ENCODE data around the gene NUP188. TPM values are rescaled to one million over a fixed set of nuclear protein-coding genes. Genes with fewer than 3 reads are reported as not detected.

The NUP188 gene
- total RNA-seq, 1 donor, result 59.2 TPM

DNA sequence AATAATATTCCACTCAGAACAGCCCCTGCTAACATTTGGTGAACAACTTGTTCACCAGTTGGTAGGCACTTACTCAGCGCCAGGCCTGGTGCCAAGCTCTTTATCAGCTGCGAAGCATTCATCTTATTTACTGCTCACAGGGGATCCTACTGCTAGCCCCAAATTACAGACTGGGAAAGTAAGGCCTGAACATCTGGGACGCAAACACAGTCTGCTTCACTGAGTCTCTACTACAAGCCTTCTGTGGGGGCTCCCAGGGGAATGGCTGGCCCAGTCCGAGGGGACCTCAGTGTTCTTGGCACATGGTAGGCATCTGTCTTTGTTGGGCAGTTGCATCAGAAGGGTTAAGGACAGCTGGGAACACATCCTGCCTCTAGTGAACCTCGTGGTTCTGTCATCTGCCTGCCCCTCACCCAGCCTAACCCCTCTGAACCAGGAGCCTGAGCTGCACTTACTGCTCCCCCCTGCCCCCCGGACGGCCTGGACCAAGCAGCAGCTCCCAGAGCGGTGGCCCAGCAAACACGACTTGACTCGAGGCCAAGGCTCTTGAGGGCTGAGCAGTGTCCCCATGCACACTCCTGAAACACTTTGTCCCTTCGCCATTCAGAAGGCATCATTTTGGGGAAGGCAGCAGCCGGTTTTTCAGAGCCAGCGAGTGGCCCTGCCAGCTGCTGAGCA is 27.0 kb upstream of the NUP188 start, which contains the start of gene PHYHD1:
Gene PHYHD1, plus strand, starts transcription at position 602 of the 678 bp plus-strand sequence. CDS start 1,342 bp downstream, outside the sequence.
- TF ChIP-seq, protein P1, sequence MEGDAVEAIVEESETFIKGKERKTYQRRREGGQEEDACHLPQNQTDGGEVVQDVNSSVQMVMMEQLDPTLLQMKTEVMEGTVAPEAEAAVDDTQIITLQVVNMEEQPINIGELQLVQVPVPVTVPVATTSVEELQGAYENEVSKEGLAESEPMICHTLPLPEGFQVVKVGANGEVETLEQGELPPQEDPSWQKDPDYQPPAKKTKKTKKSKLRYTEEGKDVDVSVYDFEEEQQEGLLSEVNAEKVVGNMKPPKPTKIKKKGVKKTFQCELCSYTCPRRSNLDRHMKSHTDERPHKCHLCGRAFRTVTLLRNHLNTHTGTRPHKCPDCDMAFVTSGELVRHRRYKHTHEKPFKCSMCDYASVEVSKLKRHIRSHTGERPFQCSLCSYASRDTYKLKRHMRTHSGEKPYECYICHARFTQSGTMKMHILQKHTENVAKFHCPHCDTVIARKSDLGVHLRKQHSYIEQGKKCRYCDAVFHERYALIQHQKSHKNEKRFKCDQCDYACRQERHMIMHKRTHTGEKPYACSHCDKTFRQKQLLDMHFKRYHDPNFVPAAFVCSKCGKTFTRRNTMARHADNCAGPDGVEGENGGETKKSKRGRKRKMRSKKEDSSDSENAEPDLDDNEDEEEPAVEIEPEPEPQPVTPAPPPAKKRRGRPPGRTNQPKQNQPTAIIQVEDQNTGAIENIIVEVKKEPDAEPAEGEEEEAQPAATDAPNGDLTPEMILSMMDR (IDR thresholded peaks at IDR 0.05; ENCODE audit: insufficient read depth, low read depth, low read length), result no peak
- DNase-seq (ENCODE audit: low read depth), result peak; percentile 81
- H3K4me3 ChIP-seq (ENCODE audit: low read depth, low read length), result peak within 1 kb of the TSS; percentile 72

DNA sequence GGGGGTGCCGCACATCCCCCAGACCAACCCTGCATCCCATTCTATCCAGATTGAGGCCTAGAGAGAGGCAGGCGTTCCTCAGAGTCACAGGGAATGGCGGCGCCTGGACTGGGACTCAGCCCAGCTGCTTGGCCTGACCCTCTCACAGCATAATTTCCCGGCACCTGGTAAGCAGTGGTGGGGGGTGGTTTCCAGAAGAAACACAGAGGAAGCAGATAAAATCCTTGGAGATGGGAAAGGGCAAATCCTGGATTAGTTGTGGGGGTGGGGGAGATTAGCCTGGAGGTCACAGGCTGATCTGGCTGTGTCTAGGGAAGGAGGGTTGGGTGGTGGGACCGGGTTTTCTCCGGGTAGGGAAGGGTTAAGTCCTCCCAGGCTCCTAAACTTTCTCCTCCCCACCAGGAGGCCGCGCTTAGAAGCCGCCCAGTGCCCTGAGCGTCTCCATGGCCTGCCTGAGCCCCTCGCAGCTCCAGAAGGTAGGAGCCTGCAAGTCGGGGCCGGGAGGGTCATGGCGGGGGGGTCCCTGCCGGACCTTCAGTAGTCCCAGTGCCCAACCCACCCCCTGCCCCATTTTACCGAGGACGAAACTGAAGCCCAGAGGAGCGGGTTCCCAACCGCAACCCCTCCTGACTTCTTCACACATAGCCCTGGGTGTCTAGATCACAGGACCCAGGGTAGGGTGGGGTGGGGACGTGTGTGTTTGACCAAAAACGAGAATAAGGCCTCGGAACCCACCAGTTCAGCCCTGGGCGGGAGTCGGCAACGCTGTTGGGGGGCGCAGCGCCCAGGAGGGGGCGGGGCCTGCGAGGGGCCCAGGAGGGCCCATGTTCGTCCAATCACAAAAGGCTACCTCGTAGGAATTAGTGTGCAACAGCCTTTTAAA is 25.4 kb upstream of the NUP188 start:
- TF ChIP-seq, protein P1 (IDR thresholded peaks at IDR 0.05; ENCODE audit: insufficient read depth, low read depth, low read length), result peak; percentile 21
- peak; percentile 97 for DNase-seq (ENCODE audit: low read depth)
- peak overlapping the region; percentile 72 for H3K4me3 ChIP-seq (ENCODE audit: low read depth, low read length)

DNA sequence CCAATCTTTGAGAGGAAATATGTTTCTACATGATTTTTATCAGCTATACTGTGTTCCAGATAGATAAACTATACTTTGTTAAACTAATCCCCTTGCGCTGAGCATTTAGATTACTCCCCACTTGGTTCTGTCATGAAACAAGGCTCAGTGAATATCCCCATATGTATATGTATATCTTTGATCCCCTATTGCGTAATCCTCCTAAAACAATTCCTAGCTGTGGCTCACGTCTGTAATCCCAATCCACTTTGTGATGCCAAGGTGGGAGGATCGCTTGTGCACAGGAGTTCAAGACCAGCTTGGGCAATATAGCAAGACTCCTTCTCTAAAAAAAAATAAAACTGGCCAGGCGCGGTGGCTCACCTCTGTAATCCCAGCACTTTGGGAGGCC is 24.0 kb upstream of the NUP188 start:
- DNase-seq (ENCODE audit: low read depth), result no peak
- no peak overlapping the region for H3K4me3 ChIP-seq (ENCODE audit: low read depth, low read length)
- TF ChIP-seq, protein P1 (IDR thresholded peaks at IDR 0.05; ENCODE audit: insufficient read depth, low read depth, low read length), result no peak

DNA sequence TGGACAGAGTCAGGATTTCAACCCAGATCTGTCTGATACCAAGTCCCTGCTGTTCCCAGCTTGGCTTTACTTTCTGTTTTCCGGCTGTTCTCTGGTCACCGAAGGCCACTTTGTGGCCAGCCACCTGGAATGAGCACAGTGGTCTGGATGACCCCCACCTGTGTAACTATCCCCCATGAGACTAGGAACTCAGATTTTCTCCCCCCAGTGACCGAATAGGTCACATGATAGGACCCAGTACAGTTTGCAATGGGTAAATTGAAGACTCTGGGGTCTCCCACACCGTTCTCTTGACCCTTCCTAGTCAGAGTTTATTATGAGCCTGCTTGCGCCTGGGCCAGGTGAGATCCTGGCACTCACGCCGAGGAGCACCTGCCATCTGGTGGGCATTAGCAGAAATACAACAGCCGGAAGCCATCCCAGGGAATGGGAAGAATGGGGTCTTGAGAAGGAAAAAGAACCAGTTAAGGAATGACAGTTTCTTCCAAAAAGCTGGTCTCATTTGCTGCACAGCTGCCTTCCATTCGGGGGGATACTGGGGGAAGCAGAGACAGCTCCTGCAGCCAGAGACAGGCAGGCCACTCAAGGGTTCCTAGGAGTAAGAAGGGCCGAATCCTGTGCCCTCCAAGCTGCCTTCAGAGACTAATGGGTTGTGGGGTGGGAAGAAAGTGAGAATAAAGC is 19.6 kb upstream of the NUP188 start:
- TF ChIP-seq, protein P1 (IDR thresholded peaks at IDR 0.05; ENCODE audit: insufficient read depth, low read depth, low read length), result peak; percentile 88
- peak; percentile 54 for DNase-seq (ENCODE audit: low read depth)
- H3K4me3 ChIP-seq (ENCODE audit: low read depth, low read length), result no peak overlapping the region

- TF ChIP-seq, protein P1 (IDR thresholded peaks at IDR 0.05; ENCODE audit: insufficient read depth, low read depth, low read length), result no peak
- no peak overlapping the region for H3K4me3 ChIP-seq (ENCODE audit: low read depth, low read length)
- DNase-seq (ENCODE audit: low read depth), result no peak
These were observed 18.9 kb upstream of the NUP188 start for GRCh38 chr9:128928624-128929023.

DNA sequence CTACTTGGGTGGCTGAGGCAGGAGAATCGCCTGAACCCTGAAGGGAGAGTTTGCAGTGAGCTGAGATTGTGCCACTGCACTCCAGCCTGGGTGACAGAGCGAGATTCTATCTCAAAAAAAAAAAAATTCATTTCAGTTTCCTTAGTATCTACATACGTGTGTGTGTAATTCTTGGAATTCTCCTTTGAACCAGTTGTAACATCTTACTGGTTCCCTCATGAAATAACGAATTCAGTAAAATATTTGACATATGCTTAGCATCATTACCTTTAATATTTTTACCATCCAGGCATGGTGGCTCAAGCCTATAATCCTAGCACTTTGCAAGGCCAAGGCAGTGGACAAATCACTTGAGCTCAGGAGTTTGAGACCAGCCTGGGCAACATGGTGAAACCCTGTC is 17.9 kb upstream of the NUP188 start:
- no peak overlapping the region for H3K4me3 ChIP-seq (ENCODE audit: low read depth, low read length)
- DNase-seq (ENCODE audit: low read depth), result no peak
- TF ChIP-seq, protein P1 (IDR thresholded peaks at IDR 0.05; ENCODE audit: insufficient read depth, low read depth, low read length), result no peak
